Measurements from ENCODE around the gene ASXL3.

ASXL3 gene

GRCh38 chr18:33653231-33653630, 75.2 kb downstream of the ASXL3 start:
- no peak overlapping the region for H3K14ac ChIP-seq (ENCODE audit: low read length)
- H3K4me2 ChIP-seq (ENCODE audit: low read length): no peak overlapping the region
- WGBS (ENCODE audit: extremely low coverage, insufficient coverage, insufficient read length): no CpG with 5 or more reads among the region's 3 CpGs
- no peaks in the 10 kb centered on the region for H3K4me1 ChIP-seq (ENCODE audit: control insufficient read depth in 1 of 2, insufficient read depth in 2 of 2, low read length in 2 of 2)
- no peak overlapping the region for H3K9ac ChIP-seq (ENCODE audit: low read length)
- no peak overlapping the region for H2AK5ac ChIP-seq (ENCODE audit: low read length)
- no peaks in the 10 kb centered on the region for H3K79me2 ChIP-seq (ENCODE audit: control insufficient read depth, insufficient read depth, low read length, poor library complexity)
- no peaks in the 10 kb centered on the region for H3K27me3 ChIP-seq (ENCODE audit: insufficient read depth, low read length)
- no peaks in the 10 kb centered on the region for H3K36me3 ChIP-seq (ENCODE audit: control insufficient read depth in 1 of 2, insufficient read depth in 2 of 2, low read length in 2 of 2)
- no peaks in the 10 kb centered on the region for H3K9me3 ChIP-seq (ENCODE audit: insufficient read depth, low read depth, low read length)
- no peak overlapping the region for H2BK120ac ChIP-seq (ENCODE audit: insufficient read depth, low read length, poor library complexity)
- H4K91ac ChIP-seq (ENCODE audit: low read depth, low read length): no peak overlapping the region
- H2BK5ac ChIP-seq (ENCODE audit: low read depth, low read length, poor library complexity): no peak overlapping the region
- no peak overlapping the region for H2BK12ac ChIP-seq (ENCODE audit: low read length)
- H4K8ac ChIP-seq (ENCODE audit: low read depth, low read length): no peak overlapping the region
- H3K27ac ChIP-seq (ENCODE audit: low read depth, low read length): no peak overlapping the region
- no peaks in the 10 kb centered on the region for H3K79me1 ChIP-seq (ENCODE audit: low read length)
- no peak overlapping the region for H3K4me3 ChIP-seq (ENCODE audit: low read depth, low read length)
- no peak overlapping the region for H2AFZ ChIP-seq (ENCODE audit: insufficient read depth, low read length, poor library complexity)
- no peak overlapping the region for H4K12ac ChIP-seq (ENCODE audit: low read depth, low read length)
- no peak overlapping the region for H3K23ac ChIP-seq (ENCODE audit: low read length)
- DNase-seq: no peak
- no peak overlapping the region for H3K4ac ChIP-seq (ENCODE audit: low read depth, low read length)
- no peak overlapping the region for H3K18ac ChIP-seq (ENCODE audit: low read length)

DNA sequence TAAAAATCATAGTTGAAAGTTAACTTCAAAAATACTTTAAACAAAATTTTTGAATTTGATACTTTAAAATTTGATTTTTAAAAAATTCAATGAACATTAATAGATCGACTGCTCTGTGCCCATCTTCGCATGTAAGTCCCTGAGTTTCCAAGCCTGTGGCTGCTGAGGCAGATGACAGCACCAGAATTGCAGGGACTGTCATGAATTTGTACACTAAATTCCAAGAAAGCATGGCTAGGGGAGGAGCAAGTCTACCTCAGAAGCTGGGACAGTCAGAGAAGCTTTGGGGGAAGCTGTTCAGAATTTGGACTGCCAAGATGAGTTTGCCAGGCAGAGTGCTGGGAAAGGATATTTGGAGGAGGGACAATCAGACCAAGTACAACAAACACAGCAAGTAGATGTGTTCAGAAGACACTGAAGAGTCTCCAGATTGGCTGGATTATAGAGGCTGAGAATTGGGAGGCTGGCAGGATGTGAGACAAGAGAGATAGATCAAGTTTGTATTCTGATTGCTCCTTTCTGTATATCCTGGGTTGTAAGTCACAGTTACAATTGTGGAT, 79.0 kb downstream of the ASXL3 start:
- no peak overlapping the region for H3K23ac ChIP-seq (ENCODE audit: low read length)
- no peak overlapping the region for H3K14ac ChIP-seq (ENCODE audit: low read length)
- no peak overlapping the region for H4K91ac ChIP-seq (ENCODE audit: low read depth, low read length)
- H2AK5ac ChIP-seq (ENCODE audit: low read length): no peak overlapping the region
- no CpG with 5 or more reads among the region's 2 CpGs for WGBS (ENCODE audit: extremely low coverage, insufficient coverage, insufficient read length)
- no peaks in the 10 kb centered on the region for H3K79me1 ChIP-seq (ENCODE audit: low read length)
- no peaks in the 10 kb centered on the region for H3K4me1 ChIP-seq (ENCODE audit: control insufficient read depth in 1 of 2, insufficient read depth in 2 of 2, low read length in 2 of 2)
- DNase-seq: no peak
- no peak overlapping the region for H3K18ac ChIP-seq (ENCODE audit: low read length)
- no peak overlapping the region for H2BK12ac ChIP-seq (ENCODE audit: low read length)
- H3K4me2 ChIP-seq (ENCODE audit: low read length): no peak overlapping the region
- no peaks in the 10 kb centered on the region for H3K9me3 ChIP-seq (ENCODE audit: insufficient read depth, low read depth, low read length)
- no peak overlapping the region for H2AFZ ChIP-seq (ENCODE audit: insufficient read depth, low read length, poor library complexity)
- H3K4ac ChIP-seq (ENCODE audit: low read depth, low read length): no peak overlapping the region
- H4K12ac ChIP-seq (ENCODE audit: low read depth, low read length): no peak overlapping the region
- H3K27ac ChIP-seq (ENCODE audit: low read depth, low read length): no peak overlapping the region
- no peak overlapping the region for H3K4me3 ChIP-seq (ENCODE audit: low read depth, low read length)
- H3K36me3 ChIP-seq (ENCODE audit: control insufficient read depth in 1 of 2, insufficient read depth in 2 of 2, low read length in 2 of 2): no peaks in the 10 kb centered on the region
- H2BK120ac ChIP-seq (ENCODE audit: insufficient read depth, low read length, poor library complexity): no peak overlapping the region
- no peak overlapping the region for H3K9ac ChIP-seq (ENCODE audit: low read length)
- no peaks in the 10 kb centered on the region for H3K79me2 ChIP-seq (ENCODE audit: control insufficient read depth, insufficient read depth, low read length, poor library complexity)
- H2BK5ac ChIP-seq (ENCODE audit: low read depth, low read length, poor library complexity): no peak overlapping the region
- no peak overlapping the region for H4K8ac ChIP-seq (ENCODE audit: low read depth, low read length)
- no peaks in the 10 kb centered on the region for H3K27me3 ChIP-seq (ENCODE audit: insufficient read depth, low read length)

DNA sequence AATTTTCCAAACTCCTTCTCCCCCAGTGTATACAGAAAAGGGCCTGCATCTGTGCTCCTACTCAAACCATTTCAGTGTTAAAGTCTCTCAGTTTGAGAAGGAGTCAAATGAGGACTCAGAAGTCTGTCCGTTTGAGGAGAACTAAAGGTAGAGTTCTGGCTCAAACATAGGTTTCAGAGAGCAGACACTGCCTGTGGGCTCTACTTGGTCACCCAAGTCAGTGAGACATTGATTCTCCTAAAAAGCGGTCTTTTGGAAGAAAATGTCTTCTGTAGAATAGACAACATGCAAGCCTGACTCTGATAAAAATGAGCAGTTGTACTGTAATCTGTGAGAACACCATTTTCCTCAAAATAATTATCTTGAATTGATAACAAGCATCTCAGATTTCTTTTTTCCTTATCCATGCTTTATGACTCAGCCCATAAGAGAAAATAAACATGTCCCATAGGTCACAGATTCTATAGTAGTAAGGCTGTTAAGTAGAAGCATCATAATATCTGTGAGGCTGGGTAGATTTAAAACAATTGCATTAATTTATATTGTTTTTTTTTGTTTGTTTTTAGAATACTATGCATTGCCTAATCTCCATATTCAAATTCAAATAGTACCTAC, 82.8 kb downstream of the ASXL3 start:
- no peak for DNase-seq
- no peaks in the 10 kb centered on the region for H3K9me3 ChIP-seq (ENCODE audit: insufficient read depth, low read depth, low read length)
- H3K4me2 ChIP-seq (ENCODE audit: low read length): no peak overlapping the region
- H2AFZ ChIP-seq (ENCODE audit: insufficient read depth, low read length, poor library complexity): no peak overlapping the region
- H3K9ac ChIP-seq (ENCODE audit: low read length): no peak overlapping the region
- H3K27ac ChIP-seq (ENCODE audit: low read depth, low read length): no peak overlapping the region
- H4K91ac ChIP-seq (ENCODE audit: low read depth, low read length): no peak overlapping the region
- peaks cover 0 to 2% of the 10 kb centered on the region in 2 experiments for H3K36me3 ChIP-seq (ENCODE audit: control insufficient read depth in 1 of 2, insufficient read depth in 2 of 2, low read length in 2 of 2)
- H3K4me3 ChIP-seq (ENCODE audit: low read depth, low read length): no peak overlapping the region
- H3K4me1 ChIP-seq (ENCODE audit: control insufficient read depth in 1 of 2, insufficient read depth in 2 of 2, low read length in 2 of 2): no peaks in the 10 kb centered on the region
- no peak overlapping the region for H2AK5ac ChIP-seq (ENCODE audit: low read length)
- H4K8ac ChIP-seq (ENCODE audit: low read depth, low read length): no peak overlapping the region
- H3K79me2 ChIP-seq (ENCODE audit: control insufficient read depth, insufficient read depth, low read length, poor library complexity): no peaks in the 10 kb centered on the region
- H2BK12ac ChIP-seq (ENCODE audit: low read length): no peak overlapping the region
- no peak overlapping the region for H4K12ac ChIP-seq (ENCODE audit: low read depth, low read length)
- H3K79me1 ChIP-seq (ENCODE audit: low read length): no peaks in the 10 kb centered on the region
- H3K4ac ChIP-seq (ENCODE audit: low read depth, low read length): no peak overlapping the region
- H2BK120ac ChIP-seq (ENCODE audit: insufficient read depth, low read length, poor library complexity): no peak overlapping the region
- no peak overlapping the region for H3K14ac ChIP-seq (ENCODE audit: low read length)
- H3K18ac ChIP-seq (ENCODE audit: low read length): no peak overlapping the region
- no peaks in the 10 kb centered on the region for H3K27me3 ChIP-seq (ENCODE audit: insufficient read depth, low read length)
- H3K23ac ChIP-seq (ENCODE audit: low read length): no peak overlapping the region
- no CpG with 5 or more reads among the region's 2 CpGs for WGBS (ENCODE audit: extremely low coverage, insufficient coverage, insufficient read length)
- H2BK5ac ChIP-seq (ENCODE audit: low read depth, low read length, poor library complexity): no peak overlapping the region

- H4K91ac ChIP-seq (ENCODE audit: low read depth, low read length): no peak overlapping the region
- no peak overlapping the region for H3K23ac ChIP-seq (ENCODE audit: low read length)
- H3K36me3 ChIP-seq (ENCODE audit: control insufficient read depth in 1 of 2, insufficient read depth in 2 of 2, low read length in 2 of 2): peaks cover 0 to 2% of the 10 kb centered on the region in 2 experiments
- H3K14ac ChIP-seq (ENCODE audit: low read length): no peak overlapping the region
- no peak overlapping the region for H3K27ac ChIP-seq (ENCODE audit: low read depth, low read length)
- no peak overlapping the region for H2BK5ac ChIP-seq (ENCODE audit: low read depth, low read length, poor library complexity)
- no peaks in the 10 kb centered on the region for H3K27me3 ChIP-seq (ENCODE audit: insufficient read depth, low read length)
- no peak overlapping the region for H3K9ac ChIP-seq (ENCODE audit: low read length)
- H2BK12ac ChIP-seq (ENCODE audit: low read length): no peak overlapping the region
- H4K8ac ChIP-seq (ENCODE audit: low read depth, low read length): no peak overlapping the region
- no peaks in the 10 kb centered on the region for H3K79me1 ChIP-seq (ENCODE audit: low read length)
- no peak overlapping the region for H3K4ac ChIP-seq (ENCODE audit: low read depth, low read length)
- H3K9me3 ChIP-seq (ENCODE audit: insufficient read depth, low read depth, low read length): no peaks in the 10 kb centered on the region
- no peak overlapping the region for H3K4me3 ChIP-seq (ENCODE audit: low read depth, low read length)
- no peaks in the 10 kb centered on the region for H3K4me1 ChIP-seq (ENCODE audit: control insufficient read depth in 1 of 2, insufficient read depth in 2 of 2, low read length in 2 of 2)
- H2AK5ac ChIP-seq (ENCODE audit: low read length): no peak overlapping the region
- no peaks in the 10 kb centered on the region for H3K79me2 ChIP-seq (ENCODE audit: control insufficient read depth, insufficient read depth, low read length, poor library complexity)
- H3K4me2 ChIP-seq (ENCODE audit: low read length): no peak overlapping the region
- no peak for DNase-seq
- H4K12ac ChIP-seq (ENCODE audit: low read depth, low read length): no peak overlapping the region
- no peak overlapping the region for H2AFZ ChIP-seq (ENCODE audit: insufficient read depth, low read length, poor library complexity)
- WGBS (ENCODE audit: extremely low coverage, insufficient coverage, insufficient read length): no CpG with 5 or more reads among the region's 4 CpGs
- H2BK120ac ChIP-seq (ENCODE audit: insufficient read depth, low read length, poor library complexity): no peak overlapping the region
- H3K18ac ChIP-seq (ENCODE audit: low read length): no peak overlapping the region
Observed at GRCh38 chr18:33664241-33664874, 86.3 kb downstream of the ASXL3 start.

Measured in trophoblast cell (in vitro differentiated cells and primary cell).